AG09319 (cell line): Measurements from ENCODE around the gene ZNF107.

Source experiments
- DNase-seq: peaks from one replicate; pipeline ENCODE4 v3.0.0-alpha.2; 2010; ENCODE audit warnings: low read depth; ENCODE audit errors: extremely low read depth
- CTCF ChIP-seq: IDR thresholded peaks from 2 replicates; pipeline ENCODE4 v1.5.1; 2011; ENCODE audit warnings: low read depth, mild to moderate bottlenecking, inconsistent platforms, low read length, moderate library complexity

ZNF107 gene

GRCh38 chr7:64666663-64667050 lies 724 bp downstream of the ZNF107 start:
- TF ChIP-seq CTCF, result no peak
- DNase-seq, result no peak

GRCh38 chr7:64667311-64667710 lies 1.4 kb downstream of the ZNF107 start:
- no peak for TF ChIP-seq CTCF
- no peak for DNase-seq

- no peak for DNase-seq
- no peak for TF ChIP-seq CTCF
Measured at GRCh38 chr7:64672414-64672813, 6.5 kb downstream of the ZNF107 start.

- no peak for TF ChIP-seq CTCF
Measured at GRCh38 chr7:64685091-64685490, 19.2 kb downstream of the ZNF107 start.

GRCh38 chr7:64685741-64686140 lies 19.8 kb downstream of the ZNF107 start:
- TF ChIP-seq CTCF, result no peak
- DNase-seq, result no peak

More at GRCh38 chr7:64685091-64685490, 19.2 kb downstream of the ZNF107 start:
- no peak for DNase-seq

GRCh38 chr7:64686493-64687184 lies 20.7 kb downstream of the ZNF107 start:
- TF ChIP-seq CTCF, result no peak
- no peak for DNase-seq

GRCh38 chr7:64687249-64687648 lies 21.3 kb downstream of the ZNF107 start:
- TF ChIP-seq CTCF, result no peak
- DNase-seq, result no peak
